CD4-positive, alpha-beta memory T cell (primary cell): Measurements from ENCODE around the gene HIP1R. TPM values are rescaled to one million over a fixed set of nuclear protein-coding genes. Genes with fewer than 3 reads are reported as not detected.

Experiments used
- CTCF ChIA-PET: fragments of 350-600 bp; sonication (Branson Sonifier 250); formaldehyde crosslinking; loops from one replicate; lab custom pipeline; 2021; ENCODE audit warnings: inconsistent platforms; ENCODE audit not compliant: partially characterized antibody; lab: Charles Lee
- POLR2A ChIA-PET: fragments of 350-600 bp; sonication (Branson Sonifier 250); formaldehyde crosslinking; loops from one replicate; lab custom pipeline; 2021; ENCODE audit not compliant: partially characterized antibody; lab: Charles Lee
- DNase-seq, 5 donors: peaks; one replicate each; pipeline versions ENCODE4 v3.0.0 to v3.0.0-alpha.2; 2020 to 2022; ENCODE audit warnings: mixed read lengths in 1 of 5
- H3K27ac ChIP-seq: one replicate; pipeline ENCODE4 v1.7.0; 2013; ENCODE audit warnings: low read depth, low read length
- H3K27me3 ChIP-seq: 2 replicates; pipeline ENCODE4 v1.7.0; 2013; ENCODE audit warnings: mild to moderate bottlenecking, low read length, moderate library complexity; ENCODE audit not compliant: insufficient read depth
- H3K36me3 ChIP-seq: 2 replicates; pipeline ENCODE4 v1.7.0; 2013; ENCODE audit warnings: mild to moderate bottlenecking, low read length, moderate library complexity; ENCODE audit not compliant: insufficient read depth
- H3K4me1 ChIP-seq: 2 replicates; pipeline ENCODE4 v1.7.0; 2013; ENCODE audit warnings: mild to moderate bottlenecking, low read length, moderate library complexity; ENCODE audit not compliant: insufficient read depth
- H3K4me3 ChIP-seq, 2 donors: one replicate each; pipeline ENCODE4 v1.7.0; 2013; ENCODE audit warnings: low read length in 2 of 2, mild to moderate bottlenecking in 1 of 2
- H3K9me3 ChIP-seq, 2 donors: one replicate each; pipeline ENCODE4 v1.7.0; 2013; ENCODE audit warnings: low read length in 2 of 2, control low read depth in 1 of 2; ENCODE audit not compliant: control insufficient read depth in 1 of 2
- H3K27ac Mint-ChIP-seq, 7 donors: one replicate each; pipeline ENCODE4 v1.8.0; 2020 to 2021; ENCODE audit warnings: mixed read lengths in 7 of 7, mild to moderate bottlenecking in 6 of 7, inconsistent platforms in 3 of 7, moderate library complexity in 3 of 7
- H3K27me3 Mint-ChIP-seq, 2 donors: one replicate each; pipeline ENCODE4 v1.8.0; 2020 to 2021; ENCODE audit warnings: mixed read lengths in 2 of 2
- H3K36me3 Mint-ChIP-seq, 2 donors: one replicate each; pipeline ENCODE4 v1.8.0; 2020 to 2021; ENCODE audit warnings: mixed read lengths in 2 of 2, inconsistent platforms in 1 of 2, mild to moderate bottlenecking in 1 of 2
- H3K4me1 Mint-ChIP-seq, 4 donors: one replicate each; pipeline ENCODE4 v1.8.0; 2020 to 2021; ENCODE audit warnings: mixed read lengths in 4 of 4, mild to moderate bottlenecking in 1 of 4
- H3K4me3 Mint-ChIP-seq, 8 donors: one replicate each; pipeline ENCODE4 v1.8.0; 2020 to 2021; ENCODE audit warnings: mixed read lengths in 8 of 8, mild to moderate bottlenecking in 7 of 8, moderate library complexity in 6 of 8, inconsistent platforms in 3 of 8
- H3K9me3 Mint-ChIP-seq, 8 donors: one replicate each; pipeline ENCODE4 v1.8.0; 2020 to 2021; ENCODE audit warnings: mixed read lengths in 8 of 8, mild to moderate bottlenecking in 5 of 8, inconsistent platforms in 3 of 8, moderate library complexity in 1 of 8
- intact Hi-C: fragments of 100-400 bp; cut with micrococcal nuclease; formaldehyde crosslinking; loops from one replicate; pipeline ENCODE4 v1.15.1; 2023
- polyA plus RNA-seq, 2 donors: library from polyadenylated mRNA; unstranded; fragments of 300-500 nt; fragmentation: Illumina TruSeq; gene quantifications; one replicate each; pipeline ENCODE4 v1.2.3, GENCODE V29; 2021
- total RNA-seq, 2 experiments: library from RNA; stranded (reverse); gene quantifications; one replicate each; pipeline ENCODE4 v1.2.3, GENCODE V29; 2021

HIP1R gene
- total and polyA plus RNA-seq, 4 experiments from 2014 or later = 4.5 to 88.3 (median 49.4) TPM

- Mint-ChIP-seq H3K27me3 (no peaks in the 10 kb centered on the region), H3K4me3 (no peak overlapping the region), H3K27ac (peak overlapping the region in 2 of 7 donors; percentile 41 to 71), H3K36me3 (peaks cover 7 to 29% of the 10 kb centered on the region in 2 donors), H3K4me1 (peaks cover 0 to 5% (median 0%) of the 10 kb centered on the region in 4 donors), H3K9me3 (no peaks in the 10 kb centered on the region)
- DNase-seq = no peak
- intact Hi-C loops = no loop called here
- ChIA-PET CTCF (interaction anchor here (0.6 to 10.9 kb wide), 14 partner anchors 12 to 380 kb away, joined by 3 to 268 read pairs (median 4); no protein-coding TSS in a partner anchor), POLR2A (interaction anchor here (1.1 to 4.2 kb wide), 5 partner anchors 13 to 374 kb away, joined by 3 to 22 read pairs (median 8); partner anchors contain the start of genes MPHOSPH9 and MTRFR)
- no peaks in the 10 kb centered on the region for H3K27me3 ChIP-seq
- no peaks in the 10 kb centered on the region for H3K9me3 ChIP-seq
- H3K36me3 ChIP-seq = peaks cover 11% of the 10 kb centered on the region
- H3K4me3 ChIP-seq = no peak overlapping the region
- H3K4me1 ChIP-seq = peaks cover 5% of the 10 kb centered on the region
- no peak overlapping the region for H3K27ac ChIP-seq
These were observed 23.5 kb downstream of the HIP1R start for GRCh38 chr12:122858591-122859302.

DNA sequence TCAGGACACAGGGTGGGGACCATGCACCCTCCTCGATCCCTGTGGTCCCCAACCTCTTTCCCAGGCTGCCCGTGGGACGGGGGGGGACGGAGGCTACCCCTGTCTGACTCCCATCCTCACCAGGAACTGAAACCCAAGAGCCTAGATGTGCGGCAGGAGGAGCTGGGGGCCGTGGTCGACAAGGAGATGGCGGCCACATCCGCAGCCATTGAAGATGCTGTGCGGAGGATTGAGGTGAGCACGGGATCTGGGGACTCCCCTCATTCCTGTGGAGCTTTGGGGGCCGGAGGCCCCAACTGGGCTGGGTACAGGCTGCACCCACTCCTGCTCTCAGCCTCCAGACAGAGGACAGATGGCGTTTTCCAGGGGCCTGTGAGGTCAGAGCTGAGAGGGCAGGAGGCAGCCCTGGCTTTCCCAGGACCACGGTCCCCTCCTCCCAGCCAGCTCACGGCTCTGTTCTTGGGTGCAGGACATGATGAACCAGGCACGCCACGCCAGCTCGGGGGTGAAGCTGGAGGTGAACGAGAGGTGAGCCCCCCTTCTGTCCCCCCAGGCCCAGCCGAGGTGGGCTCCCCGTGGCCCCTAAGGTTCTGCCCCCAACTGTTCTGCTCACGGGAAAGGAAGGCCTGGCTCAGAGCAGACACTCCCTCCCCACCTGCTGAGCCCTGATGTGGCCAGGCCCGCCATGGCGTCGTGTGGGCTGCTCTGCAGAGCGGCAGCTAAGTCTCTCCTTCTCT lies 24.2 kb downstream of the HIP1R start:
- Histone ChIP-seq H3K4me3 (no peak overlapping the region), H3K4me1 (peaks cover 5% of the 10 kb centered on the region), H3K27me3 (no peaks in the 10 kb centered on the region), H3K36me3 (peaks cover 11% of the 10 kb centered on the region), H3K9me3 (no peaks in the 10 kb centered on the region), H3K27ac (no peak overlapping the region)
- H3K36me3 Mint-ChIP-seq = peaks cover 10 to 29% of the 10 kb centered on the region in 2 donors
- peaks cover 0 to 5% (median 0%) of the 10 kb centered on the region in 4 donors for H3K4me1 Mint-ChIP-seq
- H3K9me3 Mint-ChIP-seq = no peaks in the 10 kb centered on the region
- intact Hi-C loops = loop anchor here (1.0 to 2.0 kb wide), 4 partner anchors 23 to 379 kb away; no protein-coding TSS in a partner anchor
- H3K27me3 Mint-ChIP-seq = no peaks in the 10 kb centered on the region
- no peak for DNase-seq
- H3K27ac Mint-ChIP-seq = peak overlapping the region in 1 of 7 donors; percentile 71
- H3K4me3 Mint-ChIP-seq = no peak overlapping the region
- ChIA-PET POLR2A (interaction anchor here (0.6 to 4.2 kb wide), 8 partner anchors 12 to 379 kb away, joined by 3 to 22 read pairs (median 8); partner anchors contain the start of genes MPHOSPH9 and MTRFR), CTCF (interaction anchor here (0.8 to 10.9 kb wide), 12 partner anchors 13 to 379 kb away, joined by 3 to 268 read pairs (median 6); no protein-coding TSS in a partner anchor)

DNA sequence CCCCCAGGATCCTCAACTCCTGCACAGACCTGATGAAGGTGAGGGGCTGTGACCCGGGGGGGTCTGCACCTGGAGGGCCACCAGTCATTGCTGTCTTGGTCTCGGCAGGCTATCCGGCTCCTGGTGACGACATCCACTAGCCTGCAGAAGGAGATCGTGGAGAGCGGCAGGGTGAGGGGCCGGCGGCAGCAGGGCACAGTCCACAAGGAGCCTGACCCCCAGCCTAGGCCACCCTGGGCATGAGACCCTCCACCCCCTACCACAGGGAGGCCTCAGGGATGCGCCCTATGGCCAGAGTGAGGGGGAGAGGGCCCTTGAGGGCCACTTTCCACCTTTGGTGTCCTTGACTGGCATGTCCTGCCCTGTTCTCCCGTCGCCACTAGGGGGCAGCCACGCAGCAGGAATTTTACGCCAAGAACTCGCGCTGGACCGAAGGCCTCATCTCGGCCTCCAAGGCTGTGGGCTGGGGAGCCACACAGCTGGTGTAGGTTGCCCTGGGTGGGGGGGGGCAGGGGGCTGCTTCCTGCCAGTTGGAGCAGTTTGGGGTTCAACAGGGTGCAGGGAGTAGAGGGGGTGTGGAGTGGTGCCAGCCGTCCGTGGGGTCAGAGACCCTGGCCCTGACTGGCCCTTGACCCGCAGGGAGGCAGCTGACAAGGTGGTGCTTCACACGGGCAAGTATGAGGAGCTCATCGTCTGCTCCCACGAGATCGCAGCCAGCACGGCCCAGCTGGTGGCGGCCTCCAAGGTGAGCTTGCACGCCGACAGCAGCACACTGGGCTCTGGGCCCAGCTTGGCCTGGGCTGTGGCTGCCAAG lies 25.0 kb downstream of the HIP1R start:
- peaks cover 0 to 5% (median 0%) of the 10 kb centered on the region in 4 donors for H3K4me1 Mint-ChIP-seq
- peak overlapping the region in 3 of 7 donors; percentile 10 to 71 (median 18) for H3K27ac Mint-ChIP-seq
- H3K4me1 ChIP-seq = peaks cover 5% of the 10 kb centered on the region
- H3K27me3 ChIP-seq = no peaks in the 10 kb centered on the region
- H3K27ac ChIP-seq = no peak overlapping the region
- CTCF ChIA-PET = interaction anchor here (0.8 to 10.9 kb wide), 23 partner anchors 9 to 392 kb away, joined by 3 to 268 read pairs (median 4); partner anchors contain the start of genes ABCB9 and OGFOD2
- H3K9me3 ChIP-seq = no peaks in the 10 kb centered on the region
- H3K4me3 Mint-ChIP-seq = no peak overlapping the region
- DNase-seq = peak; percentile 68 to 79 (median 73)
- H3K4me3 ChIP-seq = no peak overlapping the region
- no peaks in the 10 kb centered on the region for H3K27me3 Mint-ChIP-seq
- peaks cover 11 to 36% of the 10 kb centered on the region in 2 donors for H3K36me3 Mint-ChIP-seq
- H3K36me3 ChIP-seq = peaks cover 11% of the 10 kb centered on the region
- POLR2A ChIA-PET = interaction anchor here (0.6 to 4.2 kb wide), 13 partner anchors 11 to 378 kb away, joined by 3 to 22 read pairs (median 5); partner anchors contain the start of genes MPHOSPH9, MTRFR and VPS37B
- intact Hi-C loops = loop anchor here (1.0 to 2.0 kb wide), 4 partner anchors 23 to 378 kb away; no protein-coding TSS in a partner anchor
- H3K9me3 Mint-ChIP-seq = no peaks in the 10 kb centered on the region

DNA sequence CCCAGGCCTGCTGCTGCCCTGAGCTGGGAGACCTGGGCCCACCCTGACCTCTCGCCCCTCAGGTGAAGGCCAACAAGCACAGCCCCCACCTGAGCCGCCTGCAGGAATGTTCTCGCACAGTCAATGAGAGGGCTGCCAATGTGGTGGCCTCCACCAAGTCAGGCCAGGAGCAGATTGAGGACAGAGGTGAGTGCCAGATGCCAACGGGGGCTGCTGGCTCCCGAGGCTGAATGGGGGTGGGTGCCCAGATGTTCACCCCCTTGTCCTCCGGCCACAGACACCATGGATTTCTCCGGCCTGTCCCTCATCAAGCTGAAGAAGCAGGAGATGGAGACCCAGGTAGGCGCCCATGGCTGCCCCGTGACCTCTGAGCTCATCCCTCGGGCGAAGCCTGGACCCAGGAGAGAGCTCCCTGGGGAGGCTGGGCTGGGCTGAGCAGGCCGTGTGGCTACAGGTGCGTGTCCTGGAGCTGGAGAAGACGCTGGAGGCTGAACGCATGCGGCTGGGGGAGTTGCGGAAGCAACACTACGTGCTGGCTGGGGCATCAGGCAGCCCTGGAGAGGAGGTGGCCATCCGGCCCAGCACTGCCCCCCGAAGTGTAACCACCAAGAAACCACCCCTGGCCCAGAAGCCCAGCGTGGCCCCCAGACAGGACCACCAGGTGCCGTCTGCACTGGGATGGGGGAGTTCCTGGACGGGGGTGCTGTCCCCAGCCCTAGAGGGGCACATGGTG lies 25.8 kb downstream of the HIP1R start:
- peaks cover 11 to 36% of the 10 kb centered on the region in 2 donors for H3K36me3 Mint-ChIP-seq
- no peak for DNase-seq
- Histone ChIP-seq H3K36me3 (peaks cover 11% of the 10 kb centered on the region), H3K4me1 (peaks cover 5% of the 10 kb centered on the region), H3K9me3 (no peaks in the 10 kb centered on the region), H3K27me3 (no peaks in the 10 kb centered on the region), H3K27ac (no peak overlapping the region), H3K4me3 (no peak overlapping the region)
- intact Hi-C loops = loop anchor here (1.0 to 2.0 kb wide), 4 partner anchors 24 to 377 kb away; no protein-coding TSS in a partner anchor
- H3K4me3 Mint-ChIP-seq = no peak overlapping the region
- H3K9me3 Mint-ChIP-seq = peaks cover 0 to 2% (median 0%) of the 10 kb centered on the region in 8 donors
- CTCF ChIA-PET = interaction anchor here (0.8 to 10.9 kb wide), 21 partner anchors 10 to 391 kb away, joined by 3 to 268 read pairs (median 4); partner anchors contain the start of genes ABCB9 and OGFOD2
- POLR2A ChIA-PET = interaction anchor here (0.6 to 4.2 kb wide), 13 partner anchors 10 to 119 kb away, joined by 3 to 22 read pairs (median 5); partner anchors contain the start of genes OGFOD2 and VPS37B
- H3K4me1 Mint-ChIP-seq = peaks cover 0 to 5% (median 0%) of the 10 kb centered on the region in 4 donors
- H3K27ac Mint-ChIP-seq = peak overlapping the region in 2 of 7 donors; percentile 43 to 71
- H3K27me3 Mint-ChIP-seq = no peaks in the 10 kb centered on the region

- no peak overlapping the region for H3K27ac ChIP-seq
- DNase-seq = no peak
- H3K36me3 ChIP-seq = peaks cover 8% of the 10 kb centered on the region
- Mint-ChIP-seq H3K36me3 (peaks cover 16 to 36% of the 10 kb centered on the region in 2 donors), H3K4me3 (no peak overlapping the region), H3K9me3 (peaks cover 0 to 2% (median 0%) of the 10 kb centered on the region in 8 donors), H3K27ac (peak overlapping the region in 1 of 7 donors; percentile 65), H3K4me1 (peaks cover 0 to 5% (median 0%) of the 10 kb centered on the region in 4 donors), H3K27me3 (no peaks in the 10 kb centered on the region)
- ChIA-PET CTCF (interaction anchor here (0.9 to 10.9 kb wide), 15 partner anchors 10 to 390 kb away, joined by 3 to 268 read pairs (median 4); partner anchors contain the start of gene ABCB9), POLR2A (interaction anchor here (0.6 to 4.2 kb wide), 9 partner anchors 10 to 114 kb away, joined by 3 to 22 read pairs (median 5); partner anchors contain the start of gene OGFOD2)
- H3K27me3 ChIP-seq = no peaks in the 10 kb centered on the region
- intact Hi-C loops = loop anchor here (2.0 kb wide), 1 partner anchor 25 kb away; no protein-coding TSS in a partner anchor
- no peak overlapping the region for H3K4me3 ChIP-seq
- H3K9me3 ChIP-seq = no peaks in the 10 kb centered on the region
- H3K4me1 ChIP-seq = peaks cover 5% of the 10 kb centered on the region
These were observed 26.3 kb downstream of the HIP1R start for GRCh38 chr12:122861587-122861970.
